CD4-positive, alpha-beta memory T cell (primary cell): ENCODE measurements around the gene C10orf120. TPM values are rescaled to one million over a fixed set of nuclear protein-coding genes. Genes with fewer than 3 reads are reported as not detected.
A peak's percentile ranks its signal among the peaks of the same experiment; 100 is the strongest.

Source experiments
- CTCF ChIA-PET: fragments of 350-600 bp; sonication (Branson Sonifier 250); formaldehyde crosslinking; loops from one replicate; lab custom pipeline; 2021; ENCODE audit warnings: inconsistent platforms; ENCODE audit not compliant: partially characterized antibody; lab: Charles Lee
- POLR2A ChIA-PET: fragments of 350-600 bp; sonication (Branson Sonifier 250); formaldehyde crosslinking; loops from one replicate; lab custom pipeline; 2021; ENCODE audit not compliant: partially characterized antibody; lab: Charles Lee
- DNase-seq, 5 donors: peaks; one replicate each; pipeline versions ENCODE4 v3.0.0 to v3.0.0-alpha.2; 2020 to 2022; ENCODE audit warnings: mixed read lengths in 1 of 5
- H3K27ac ChIP-seq: one replicate; pipeline ENCODE4 v1.7.0; 2013; ENCODE audit warnings: low read depth, low read length
- H3K27me3 ChIP-seq: 2 replicates; pipeline ENCODE4 v1.7.0; 2013; ENCODE audit warnings: mild to moderate bottlenecking, low read length, moderate library complexity; ENCODE audit not compliant: insufficient read depth
- H3K36me3 ChIP-seq: 2 replicates; pipeline ENCODE4 v1.7.0; 2013; ENCODE audit warnings: mild to moderate bottlenecking, low read length, moderate library complexity; ENCODE audit not compliant: insufficient read depth
- H3K4me1 ChIP-seq: 2 replicates; pipeline ENCODE4 v1.7.0; 2013; ENCODE audit warnings: mild to moderate bottlenecking, low read length, moderate library complexity; ENCODE audit not compliant: insufficient read depth
- H3K4me3 ChIP-seq, 2 donors: one replicate each; pipeline ENCODE4 v1.7.0; 2013; ENCODE audit warnings: low read length in 2 of 2, mild to moderate bottlenecking in 1 of 2
- H3K9me3 ChIP-seq, 2 donors: one replicate each; pipeline ENCODE4 v1.7.0; 2013; ENCODE audit warnings: low read length in 2 of 2, control low read depth in 1 of 2; ENCODE audit not compliant: control insufficient read depth in 1 of 2
- H3K27ac Mint-ChIP-seq, 7 donors: one replicate each; pipeline ENCODE4 v1.8.0; 2020 to 2021; ENCODE audit warnings: mixed read lengths in 7 of 7, mild to moderate bottlenecking in 6 of 7, inconsistent platforms in 3 of 7, moderate library complexity in 3 of 7
- H3K27me3 Mint-ChIP-seq, 2 donors: one replicate each; pipeline ENCODE4 v1.8.0; 2020 to 2021; ENCODE audit warnings: mixed read lengths in 2 of 2
- H3K36me3 Mint-ChIP-seq, 2 donors: one replicate each; pipeline ENCODE4 v1.8.0; 2020 to 2021; ENCODE audit warnings: mixed read lengths in 2 of 2, inconsistent platforms in 1 of 2, mild to moderate bottlenecking in 1 of 2
- H3K4me1 Mint-ChIP-seq, 4 donors: one replicate each; pipeline ENCODE4 v1.8.0; 2020 to 2021; ENCODE audit warnings: mixed read lengths in 4 of 4, mild to moderate bottlenecking in 1 of 4
- H3K4me3 Mint-ChIP-seq, 8 donors: one replicate each; pipeline ENCODE4 v1.8.0; 2020 to 2021; ENCODE audit warnings: mixed read lengths in 8 of 8, mild to moderate bottlenecking in 7 of 8, moderate library complexity in 6 of 8, inconsistent platforms in 3 of 8
- H3K9me3 Mint-ChIP-seq, 8 donors: one replicate each; pipeline ENCODE4 v1.8.0; 2020 to 2021; ENCODE audit warnings: mixed read lengths in 8 of 8, mild to moderate bottlenecking in 5 of 8, inconsistent platforms in 3 of 8, moderate library complexity in 1 of 8
- intact Hi-C: fragments of 100-400 bp; cut with micrococcal nuclease; formaldehyde crosslinking; loops from one replicate; pipeline ENCODE4 v1.15.1; 2023
- polyA plus RNA-seq, 2 donors: library from polyadenylated mRNA; unstranded; fragments of 300-500 nt; fragmentation: Illumina TruSeq; gene quantifications; one replicate each; pipeline ENCODE4 v1.2.3, GENCODE V29; 2021
- total RNA-seq, 2 experiments: library from RNA; stranded (reverse); gene quantifications; one replicate each; pipeline ENCODE4 v1.2.3, GENCODE V29; 2021

Gene C10orf120
- total and polyA plus RNA-seq, 4 experiments from 2014 or later, result not detected

- CTCF ChIA-PET, result no interaction called here
- Mint-ChIP-seq H3K27me3 (peaks cover 1 to 12% of the 10 kb centered on the region in 2 donors), H3K9me3 (no peaks in the 10 kb centered on the region)
These were observed 15.9 kb upstream of the C10orf120 start for GRCh38 chr10:122715576-122715975.

GRCh38 chr10:122713091-122713885 lies 13.6 kb upstream of the C10orf120 start:
- H3K4me3 ChIP-seq, result no peak overlapping the region
- H3K9me3 Mint-ChIP-seq, result no peaks in the 10 kb centered on the region
- DNase-seq, result no peak
- H3K4me1 Mint-ChIP-seq, result peaks cover 0 to under 1% (median under 1%) of the 10 kb centered on the region in 4 donors
- no peak overlapping the region for H3K27ac Mint-ChIP-seq
- peaks cover 12% of the 10 kb centered on the region for H3K27me3 ChIP-seq
- intact Hi-C loops, result no loop called here
- no peaks in the 10 kb centered on the region for H3K9me3 ChIP-seq
- no peak overlapping the region for H3K27ac ChIP-seq
- H3K36me3 ChIP-seq, result no peaks in the 10 kb centered on the region
- no peak overlapping the region for H3K4me3 Mint-ChIP-seq
- no peaks in the 10 kb centered on the region for H3K36me3 Mint-ChIP-seq
- CTCF ChIA-PET, result interaction anchor here (0.7 kb wide), 1 partner anchor 9 kb away, joined by 3 read pairs; no protein-coding TSS in a partner anchor
- POLR2A ChIA-PET, result no interaction called here
- peaks cover 6 to 8% of the 10 kb centered on the region in 2 donors for H3K27me3 Mint-ChIP-seq
- peaks cover under 1% of the 10 kb centered on the region for H3K4me1 ChIP-seq

More at GRCh38 chr10:122715576-122715975, 15.9 kb upstream of the C10orf120 start:
- H3K27ac ChIP-seq, result no peak overlapping the region
- POLR2A ChIA-PET, result no interaction called here
- DNase-seq, result no peak
- Mint-ChIP-seq H3K4me1 (no peaks in the 10 kb centered on the region), H3K36me3 (no peaks in the 10 kb centered on the region), H3K4me3 (no peak overlapping the region), H3K27ac (no peak overlapping the region)
- no peak overlapping the region for H3K4me3 ChIP-seq
- H3K27me3 ChIP-seq, result peaks cover 12% of the 10 kb centered on the region
- no peaks in the 10 kb centered on the region for H3K9me3 ChIP-seq
- H3K36me3 ChIP-seq, result no peaks in the 10 kb centered on the region
- no peaks in the 10 kb centered on the region for H3K4me1 ChIP-seq
- intact Hi-C loops, result no loop called here

GRCh38 chr10:122710576-122710975 lies 10.9 kb upstream of the C10orf120 start:
- ChIA-PET POLR2A (no interaction called here), CTCF (no interaction called here)
- H3K4me3 ChIP-seq, result no peak overlapping the region
- intact Hi-C loops, result no loop called here
- no peak overlapping the region for H3K27ac ChIP-seq
- H3K9me3 ChIP-seq, result no peaks in the 10 kb centered on the region
- peaks cover 11% of the 10 kb centered on the region for H3K4me1 ChIP-seq
- DNase-seq, result no peak
- Mint-ChIP-seq H3K36me3 (no peaks in the 10 kb centered on the region), H3K27me3 (peaks cover 3 to 10% of the 10 kb centered on the region in 2 donors), H3K4me1 (peaks cover 6 to 9% (median 8%) of the 10 kb centered on the region in 4 donors), H3K4me3 (no peak overlapping the region), H3K27ac (no peak overlapping the region), H3K9me3 (no peaks in the 10 kb centered on the region)
- H3K36me3 ChIP-seq, result no peaks in the 10 kb centered on the region
- H3K27me3 ChIP-seq, result peaks cover 6% of the 10 kb centered on the region

- H3K27me3 ChIP-seq, result peaks cover under 1% of the 10 kb centered on the region
These were observed 10.3 kb upstream of the C10orf120 start for GRCh38 chr10:122709971-122710370.

GRCh38 chr10:122707535-122707934 lies 7.9 kb upstream of the C10orf120 start:
- Histone ChIP-seq H3K4me3 (no peak overlapping the region), H3K27me3 (no peaks in the 10 kb centered on the region), H3K9me3 (no peaks in the 10 kb centered on the region), H3K36me3 (no peaks in the 10 kb centered on the region), H3K27ac (no peak overlapping the region), H3K4me1 (peaks cover 11% of the 10 kb centered on the region)
- intact Hi-C loops, result no loop called here
- no peaks in the 10 kb centered on the region for H3K36me3 Mint-ChIP-seq
- DNase-seq, result no peak
- H3K9me3 Mint-ChIP-seq, result no peaks in the 10 kb centered on the region
- POLR2A ChIA-PET, result no interaction called here
- no peak overlapping the region for H3K27ac Mint-ChIP-seq
- peak overlapping the region in 4 of 8 donors; percentile 30 to 58 (median 39) for H3K4me3 Mint-ChIP-seq
- peaks cover 6 to 9% (median 8%) of the 10 kb centered on the region in 4 donors for H3K4me1 Mint-ChIP-seq
- CTCF ChIA-PET, result no interaction called here
- H3K27me3 Mint-ChIP-seq, result peaks cover 0 to 12% of the 10 kb centered on the region in 2 donors

More at GRCh38 chr10:122709971-122710370, 10.3 kb upstream of the C10orf120 start:
- no peaks in the 10 kb centered on the region for H3K36me3 Mint-ChIP-seq
- no peaks in the 10 kb centered on the region for H3K9me3 ChIP-seq
- no peak for DNase-seq
- H3K4me3 ChIP-seq, result no peak overlapping the region
- intact Hi-C loops, result no loop called here
- ChIA-PET POLR2A (no interaction called here), CTCF (no interaction called here)
- H3K4me1 ChIP-seq, result peaks cover 11% of the 10 kb centered on the region
- no peak overlapping the region for H3K27ac Mint-ChIP-seq
- H3K4me1 Mint-ChIP-seq, result peaks cover 6 to 9% (median 8%) of the 10 kb centered on the region in 4 donors
- no peak overlapping the region for H3K4me3 Mint-ChIP-seq
- H3K27me3 Mint-ChIP-seq, result peaks cover under 1 to 10% of the 10 kb centered on the region in 2 donors
- no peaks in the 10 kb centered on the region for H3K36me3 ChIP-seq
- H3K9me3 Mint-ChIP-seq, result no peaks in the 10 kb centered on the region
- no peak overlapping the region for H3K27ac ChIP-seq

GRCh38 chr10:122706947-122707346 lies 7.3 kb upstream of the C10orf120 start:
- Histone ChIP-seq H3K4me1 (peaks cover 11% of the 10 kb centered on the region), H3K27me3 (no peaks in the 10 kb centered on the region), H3K9me3 (no peaks in the 10 kb centered on the region), H3K27ac (no peak overlapping the region), H3K36me3 (no peaks in the 10 kb centered on the region), H3K4me3 (no peak overlapping the region)
- no peak for DNase-seq
- H3K9me3 Mint-ChIP-seq, result no peaks in the 10 kb centered on the region
- POLR2A ChIA-PET, result no interaction called here
- no peak overlapping the region for H3K4me3 Mint-ChIP-seq
- intact Hi-C loops, result no loop called here
- H3K4me1 Mint-ChIP-seq, result peaks cover 6 to 9% (median 8%) of the 10 kb centered on the region in 4 donors
- CTCF ChIA-PET, result no interaction called here
- H3K36me3 Mint-ChIP-seq, result no peaks in the 10 kb centered on the region
- H3K27me3 Mint-ChIP-seq, result peaks cover 0 to 12% of the 10 kb centered on the region in 2 donors
- no peak overlapping the region for H3K27ac Mint-ChIP-seq

- no peak overlapping the region for H3K27ac Mint-ChIP-seq
- peaks cover 6 to 9% (median 8%) of the 10 kb centered on the region in 4 donors for H3K4me1 Mint-ChIP-seq
- Histone ChIP-seq H3K36me3 (no peaks in the 10 kb centered on the region), H3K27me3 (no peaks in the 10 kb centered on the region), H3K4me1 (peaks cover 11% of the 10 kb centered on the region), H3K4me3 (no peak overlapping the region), H3K9me3 (no peaks in the 10 kb centered on the region), H3K27ac (no peak overlapping the region)
- H3K36me3 Mint-ChIP-seq, result no peaks in the 10 kb centered on the region
- ChIA-PET POLR2A (no interaction called here), CTCF (no interaction called here)
- no peak overlapping the region for H3K4me3 Mint-ChIP-seq
- H3K9me3 Mint-ChIP-seq, result peaks cover 0 to 1% (median 0%) of the 10 kb centered on the region in 8 donors
- no peak for DNase-seq
- H3K27me3 Mint-ChIP-seq, result peaks cover 0 to 12% of the 10 kb centered on the region in 2 donors
- intact Hi-C loops, result no loop called here
These were observed 6.8 kb upstream of the C10orf120 start for GRCh38 chr10:122706467-122706866.
